Gastrocnemius medialis (tissue), 4 donors: ENCODE results near the gene CHSY1. TPM values are rescaled to one million over a fixed set of nuclear protein-coding genes. Genes with fewer than 3 reads are reported as not detected.

Source experiments
- ATAC-seq, 2 donors: fragments of 150-250 bp; one replicate each; pipeline ENCODE4 v1.9.1; 2016
- DNase-seq, 2 donors: peaks; one replicate each; pipeline ENCODE4 v3.0.0-alpha.2; 2019
- H3K27ac ChIP-seq, 4 donors: fragments of 200-600 bp; sonication (generic); 1 replicate in 1 of 4; 2 replicates in 3 of 4; pipeline ENCODE4 v1.5.1; 2016 to 2018; ENCODE audit warnings: mild to moderate bottlenecking in 2 of 4, moderate library complexity in 1 of 4
- H3K27me3 ChIP-seq, 3 donors: fragments of 200-600 bp; sonication (generic) in 2 of 3; 1 replicate in 1 of 3; 2 replicates in 2 of 3; pipeline versions ENCODE4 v1.5.1 to v1.6.0; 2016 to 2019; ENCODE audit warnings: mild to moderate bottlenecking in 1 of 3, moderate library complexity in 1 of 3
- H3K36me3 ChIP-seq, 2 donors: fragments of 200-600 bp; sonication (generic) in 1 of 2; one replicate each; pipeline ENCODE4 v1.5.1; 2017 to 2018
- H3K4me1 ChIP-seq, 2 donors: fragments of 200-600 bp; sonication (generic) in 1 of 2; one replicate each; pipeline ENCODE4 v1.5.1; 2016 to 2017; ENCODE audit warnings: mild to moderate bottlenecking in 2 of 2
- H3K4me3 ChIP-seq, 4 donors: fragments of 200-600 bp; sonication (generic) in 3 of 4; 1 replicate in 1 of 4; 2 replicates in 3 of 4; pipeline ENCODE4 v1.5.1; 2016 to 2019; ENCODE audit warnings: mild to moderate bottlenecking in 2 of 4
- H3K9me3 ChIP-seq, 3 donors: fragments of 200-600 bp; sonication (generic) in 2 of 3; 1 replicate in 1 of 3; 2 replicates in 2 of 3; pipeline ENCODE4 v1.5.1; 2016 to 2019
- POLR2A ChIP-seq, 2 donors: fragments of 450-650 bp; IDR thresholded peaks; one replicate each; pipeline ENCODE4 v1.6.1; 2017; ENCODE audit warnings: antibody characterized with exemption in 2 of 2, mild to moderate bottlenecking in 2 of 2, moderate library complexity in 2 of 2
- in situ Hi-C, 4 donors: fragments of 200-750 bp; cut with MboI; loops; one replicate each; pipeline versions ENCODE4 v1.15.0 to v1.8.0; 2017; ENCODE audit warnings: low sequenced_read_pairs in 4 of 4
- intact Hi-C: fragments of 100-400 bp; cut with DNase I; formaldehyde crosslinking; loops from one replicate; pipeline ENCODE4 v1.15.1; 2023; ENCODE audit warnings: low total_unique reads
- total RNA-seq, 4 donors: library from RNA; depleted of rRNA; stranded (reverse); fragments of >200 nt; gene quantifications; one replicate each; pipeline versions ENCODE4 v1.1.0 to v1.2.3, GENCODE V29; 2016
- TF ChIP-seq, protein P1 (sequence below), 5 experiments: fragments of 450-650 bp in 3 of 5; fragments of 200-600 bp in 2 of 5; sonication (generic) in 2 of 5; IDR thresholded peaks in 4 of 5; conservative IDR thresholded peaks in 1 of 5; 1 replicate in 4 of 5; 2 replicates in 1 of 5; pipeline ENCODE4 v1.5.1; 2016 to 2019; ENCODE audit warnings: antibody characterized with exemption in 5 of 5, mild to moderate bottlenecking in 3 of 5, moderate library complexity in 3 of 5

CHSY1 gene
- total RNA-seq, 4 donors from 2014 or later: 4.6 to 8.3 (median 7.1) TPM

DNA sequence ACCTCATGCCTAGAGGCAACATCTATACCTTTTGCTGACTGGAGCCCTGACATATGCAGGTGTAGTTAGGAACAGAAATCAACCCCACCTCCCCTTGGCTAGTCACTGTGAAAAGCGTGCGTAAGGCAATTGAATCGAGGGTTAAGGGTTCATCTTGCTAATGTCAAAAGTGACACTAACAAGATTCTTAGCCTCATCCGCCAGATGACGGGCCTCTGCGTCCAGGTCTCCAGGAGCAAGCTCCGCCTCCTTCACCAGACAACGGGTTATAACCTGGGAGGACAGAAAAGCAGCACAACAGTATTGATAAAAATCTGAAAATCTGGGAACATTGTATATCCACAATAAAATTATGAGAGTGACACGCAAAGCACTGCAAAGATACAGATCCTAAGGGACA lies 20.7 kb upstream of the CHSY1 start:
- Histone ChIP-seq H3K27me3 (no peaks in the 10 kb centered on the region), H3K9me3 (no peaks in the 10 kb centered on the region), H3K4me3 (no peak overlapping the region), H3K27ac (no peak overlapping the region), H3K4me1 (peaks cover 28 to 46% of the 10 kb centered on the region in 2 donors), H3K36me3 (peaks cover 2 to 65% of the 10 kb centered on the region in 2 donors)
- in situ Hi-C loops (loop anchor here in 3 of 4 donors (25.0 kb wide), 3 partner anchors 360 to 660 kb away; partner anchors contain the start of genes ASB7 (in 2 of the 3), LINS1 (in 2 of the 3) and LRRK1 (in 2 of the 3)), intact Hi-C loops (no loop called here)
- TF ChIP-seq, protein P1, sequence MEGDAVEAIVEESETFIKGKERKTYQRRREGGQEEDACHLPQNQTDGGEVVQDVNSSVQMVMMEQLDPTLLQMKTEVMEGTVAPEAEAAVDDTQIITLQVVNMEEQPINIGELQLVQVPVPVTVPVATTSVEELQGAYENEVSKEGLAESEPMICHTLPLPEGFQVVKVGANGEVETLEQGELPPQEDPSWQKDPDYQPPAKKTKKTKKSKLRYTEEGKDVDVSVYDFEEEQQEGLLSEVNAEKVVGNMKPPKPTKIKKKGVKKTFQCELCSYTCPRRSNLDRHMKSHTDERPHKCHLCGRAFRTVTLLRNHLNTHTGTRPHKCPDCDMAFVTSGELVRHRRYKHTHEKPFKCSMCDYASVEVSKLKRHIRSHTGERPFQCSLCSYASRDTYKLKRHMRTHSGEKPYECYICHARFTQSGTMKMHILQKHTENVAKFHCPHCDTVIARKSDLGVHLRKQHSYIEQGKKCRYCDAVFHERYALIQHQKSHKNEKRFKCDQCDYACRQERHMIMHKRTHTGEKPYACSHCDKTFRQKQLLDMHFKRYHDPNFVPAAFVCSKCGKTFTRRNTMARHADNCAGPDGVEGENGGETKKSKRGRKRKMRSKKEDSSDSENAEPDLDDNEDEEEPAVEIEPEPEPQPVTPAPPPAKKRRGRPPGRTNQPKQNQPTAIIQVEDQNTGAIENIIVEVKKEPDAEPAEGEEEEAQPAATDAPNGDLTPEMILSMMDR (IDR thresholded peaks at IDR 0.05 in 4 of 5, conservative IDR thresholded peaks at IDR 0.05 in 1 of 5): no peak
- DNase-seq (no peak), ATAC-seq (no peak)

DNA sequence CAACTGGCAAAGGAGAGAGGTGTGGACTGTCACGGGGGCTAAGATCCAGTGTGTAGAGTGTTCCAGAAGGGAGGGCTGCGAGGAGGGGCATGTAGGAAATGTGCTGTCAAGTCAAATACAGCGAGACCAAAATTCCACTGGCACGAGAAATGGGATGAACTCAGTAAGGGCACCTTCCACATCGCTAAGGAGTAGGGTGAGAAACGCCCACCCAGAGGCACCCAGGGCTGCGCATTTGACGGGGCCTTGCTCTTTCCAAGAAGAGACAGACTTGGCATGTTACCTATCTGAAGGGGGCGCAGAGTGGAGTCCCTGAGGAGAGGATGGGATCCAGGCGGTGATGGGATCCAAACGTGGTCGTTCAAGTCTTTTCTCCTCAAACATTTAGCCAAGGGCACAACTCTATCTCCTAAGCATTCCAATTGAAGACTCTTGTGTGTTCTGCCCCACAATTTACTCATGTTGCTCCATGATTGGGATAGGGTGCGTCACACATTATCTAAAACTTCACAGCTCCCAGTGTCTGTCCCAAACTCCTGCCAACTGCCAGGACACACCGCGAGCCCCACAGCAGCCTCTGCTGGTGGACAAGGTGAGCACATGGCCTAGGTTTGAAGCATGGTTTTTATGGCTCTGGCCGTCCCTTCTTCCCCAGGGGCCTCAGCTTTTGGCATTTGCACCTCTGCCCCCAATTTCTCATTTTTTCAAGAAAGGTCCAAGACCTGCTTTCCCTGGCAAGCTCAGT lies 17.8 kb upstream of the CHSY1 start:
- TF ChIP-seq, protein P1 (IDR thresholded peaks at IDR 0.05 in 4 of 5, conservative IDR thresholded peaks at IDR 0.05 in 1 of 5): peak in 2 of 5 experiments; percentile 10 to 16
- no peak for TF ChIP-seq POLR2A (IDR thresholded peaks at IDR 0.05)
- no peaks in the 10 kb centered on the region for H3K9me3 ChIP-seq
- ATAC-seq (no peak), DNase-seq (no peak)
- H3K36me3 ChIP-seq: peaks cover 1 to 52% of the 10 kb centered on the region in 2 donors
- H3K27ac ChIP-seq: no peak overlapping the region
- H3K4me1 ChIP-seq: peaks cover 17 to 43% of the 10 kb centered on the region in 2 donors
- H3K4me3 ChIP-seq: no peak overlapping the region
- no peaks in the 10 kb centered on the region for H3K27me3 ChIP-seq
- in situ Hi-C loops (loop anchor here (10.0 to 25.0 kb wide), 4 partner anchors 357 to 657 kb away; partner anchors contain the start of genes ASB7 (in 2 of the 4), LINS1 (in 2 of the 4) and LRRK1 (in 2 of the 4)), intact Hi-C loops (no loop called here)

DNA sequence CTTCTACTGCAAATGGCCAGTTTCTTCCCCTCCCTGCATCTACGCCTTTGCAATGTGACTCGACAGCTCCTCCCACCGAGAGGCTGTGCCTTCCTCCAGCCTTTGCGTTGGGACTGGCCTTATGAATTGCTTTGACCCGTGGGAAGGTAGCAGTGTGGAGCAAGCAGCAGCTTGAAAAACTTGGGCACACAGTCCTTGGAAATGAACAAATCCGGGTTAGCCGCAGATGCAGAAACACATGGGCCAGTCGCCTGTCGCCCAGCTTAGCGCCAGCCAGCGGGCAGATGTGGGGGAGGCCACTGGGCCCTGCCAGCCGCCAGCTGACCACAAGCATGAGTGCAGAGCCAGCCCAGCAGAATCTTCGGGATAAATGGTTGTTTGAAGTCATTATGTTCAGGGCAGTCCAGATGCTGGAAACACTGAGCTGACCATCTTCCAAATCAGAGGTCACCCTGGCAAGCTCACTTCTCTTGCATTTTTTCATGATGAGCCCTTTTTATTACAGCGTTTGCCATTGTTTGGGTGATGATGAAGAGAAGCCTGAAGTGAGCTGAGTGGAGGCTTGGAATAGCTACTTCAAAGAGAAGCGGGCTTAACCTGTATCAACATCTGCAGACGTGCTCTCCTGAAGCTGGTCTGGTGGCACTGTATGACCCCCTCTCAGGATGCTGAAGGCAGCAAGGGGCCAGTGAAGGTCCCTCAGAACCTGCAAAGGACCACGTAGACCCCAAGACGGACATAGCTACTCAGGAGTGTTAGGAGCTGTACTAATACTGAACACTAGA lies 15.7 kb upstream of the CHSY1 start:
- ATAC-seq (peak; percentile 61 to 63), DNase-seq (peak in 1 of 2 donors; percentile 64)
- H3K27ac ChIP-seq: peak overlapping the region; percentile 37 to 57 (median 52)
- TF ChIP-seq, protein P1 (IDR thresholded peaks at IDR 0.05 in 4 of 5, conservative IDR thresholded peaks at IDR 0.05 in 1 of 5): no peak
- TF ChIP-seq POLR2A (IDR thresholded peaks at IDR 0.05): no peak
- in situ Hi-C loops (loop anchor here (10.0 to 25.0 kb wide), 4 partner anchors 355 to 655 kb away; partner anchors contain the start of genes ASB7 (in 2 of the 4), LINS1 (in 2 of the 4) and LRRK1 (in 2 of the 4)), intact Hi-C loops (no loop called here)
- peaks cover 2 to 24% of the 10 kb centered on the region in 2 donors for H3K4me1 ChIP-seq
- H3K9me3 ChIP-seq: no peaks in the 10 kb centered on the region
- H3K4me3 ChIP-seq: peak overlapping the region in 1 of 4 donors; percentile 17
- H3K27me3 ChIP-seq: no peaks in the 10 kb centered on the region
- peaks cover 0 to 31% of the 10 kb centered on the region in 2 donors for H3K36me3 ChIP-seq

DNA sequence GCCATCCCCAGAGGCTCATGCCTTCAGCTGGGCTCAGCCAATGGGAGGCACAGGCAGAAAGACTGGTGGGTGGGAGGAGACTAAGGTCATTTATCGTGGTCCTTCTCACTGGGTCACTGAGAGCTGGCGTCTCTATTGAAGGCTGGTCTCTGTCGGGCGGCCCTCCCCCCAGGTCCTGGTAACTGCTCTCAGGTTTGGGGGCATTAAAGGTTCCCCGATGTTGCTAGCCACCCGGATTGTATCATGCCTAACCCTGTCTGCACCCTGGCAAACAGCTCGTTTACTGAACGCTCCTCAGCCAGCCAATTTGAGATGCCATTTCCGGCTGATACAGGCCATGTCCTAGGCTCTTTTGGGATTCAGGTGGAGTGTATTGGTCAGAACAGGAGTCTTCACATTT lies 14.9 kb upstream of the CHSY1 start:
- TF ChIP-seq POLR2A (IDR thresholded peaks at IDR 0.05): no peak
- TF ChIP-seq, protein P1 (IDR thresholded peaks at IDR 0.05 in 4 of 5, conservative IDR thresholded peaks at IDR 0.05 in 1 of 5): no peak
- peaks cover 0 to 24% of the 10 kb centered on the region in 2 donors for H3K36me3 ChIP-seq
- H3K27ac ChIP-seq: peak overlapping the region; percentile 37 to 57 (median 52)
- H3K9me3 ChIP-seq: no peaks in the 10 kb centered on the region
- peaks cover 0 to 17% of the 10 kb centered on the region in 2 donors for H3K4me1 ChIP-seq
- no peaks in the 10 kb centered on the region for H3K27me3 ChIP-seq
- H3K4me3 ChIP-seq: peak overlapping the region in 1 of 4 donors; percentile 17
- ATAC-seq: peak in 1 of 2 donors; percentile 42
- in situ Hi-C loops: loop anchor here (10.0 to 25.0 kb wide), 4 partner anchors 354 to 654 kb away; partner anchors contain the start of genes ASB7 (in 2 of the 4), LINS1 (in 2 of the 4) and LRRK1 (in 2 of the 4)
- no peak for DNase-seq
- intact Hi-C loops: no loop called here
